HG03196 (cell line): Measurements from ENCODE around the gene CPTP.
"Not testable (repeated sequence)": the region's sequence is repeated elsewhere in the genome, so short reads cannot be mapped to it uniquely, and the experiment has no call there.

ENCODE experiments used
- ATAC-seq: cut with Tn5 transposase; IDR thresholded peaks from one replicate; pipeline ENCODE4 v1.9.1; 2021; ENCODE audit not compliant: unreplicated experiment

The CPTP gene

DNA sequence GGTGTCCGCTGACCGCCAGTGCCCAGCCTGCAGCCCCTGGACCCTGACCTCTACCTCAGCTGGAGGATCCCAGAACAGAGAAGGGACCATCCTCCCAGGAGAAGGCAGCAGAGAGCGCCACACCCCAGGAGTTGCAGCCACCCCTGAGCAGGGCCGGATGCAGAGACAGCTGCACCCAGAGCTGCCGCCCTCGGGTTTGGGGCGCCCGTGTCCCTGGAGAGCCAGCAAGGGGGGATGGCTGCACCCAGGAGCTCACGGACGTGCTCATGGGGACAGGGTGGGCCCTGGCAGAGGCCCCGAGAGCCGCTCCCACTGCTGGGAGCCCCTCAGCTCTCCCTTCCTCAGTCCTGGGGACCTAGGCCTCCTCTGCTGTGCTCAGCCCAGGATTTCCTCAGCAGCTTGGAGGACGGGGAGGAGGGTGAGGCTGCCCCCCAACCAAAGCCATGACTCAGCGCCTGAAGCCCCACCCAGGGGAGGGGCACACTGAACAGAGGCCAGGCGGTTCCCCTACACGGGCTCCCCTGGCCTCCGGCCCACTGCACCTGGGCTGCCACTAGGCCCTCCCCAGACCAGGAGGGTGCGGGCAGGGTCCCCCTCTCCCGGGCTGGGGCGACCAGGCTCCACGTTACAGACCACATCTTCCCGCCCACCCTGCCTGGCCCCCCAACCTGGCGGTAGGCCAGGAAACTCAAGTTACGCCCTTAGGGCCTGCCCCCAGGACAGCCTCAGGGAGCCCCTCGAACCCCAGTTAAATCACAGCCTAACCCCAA, 19.1 kb upstream of the CPTP start:
- ATAC-seq = no peak

DNA sequence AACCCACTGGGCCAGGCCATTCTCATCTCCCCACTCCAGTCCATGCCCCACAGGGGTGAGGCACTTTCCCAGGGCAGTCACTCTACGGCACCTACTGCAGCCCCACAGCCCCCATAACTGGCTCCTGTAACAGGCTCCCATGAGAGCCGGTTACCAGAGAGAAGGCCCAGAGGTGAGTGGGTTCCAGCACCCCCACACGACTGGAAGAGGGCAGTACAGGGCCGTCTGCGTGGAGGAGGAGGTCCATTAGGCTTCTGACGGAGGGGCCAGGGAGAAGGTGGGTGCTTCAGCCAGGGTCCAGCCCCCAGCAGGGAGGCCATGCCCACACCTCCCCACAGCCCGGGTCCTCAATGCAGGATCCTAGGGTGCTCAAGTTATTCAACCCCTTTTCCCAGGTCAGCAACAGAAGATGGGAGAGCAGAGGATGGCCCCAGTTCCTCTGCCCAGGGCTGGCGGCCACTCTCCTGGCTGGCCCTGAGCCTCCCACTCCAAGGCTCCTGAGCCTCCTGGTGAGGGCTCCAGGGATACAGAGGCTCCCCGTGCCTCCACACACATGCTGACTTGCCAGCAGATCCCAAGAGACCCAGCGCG, 18.4 kb upstream of the CPTP start:
- no peak for ATAC-seq

DNA sequence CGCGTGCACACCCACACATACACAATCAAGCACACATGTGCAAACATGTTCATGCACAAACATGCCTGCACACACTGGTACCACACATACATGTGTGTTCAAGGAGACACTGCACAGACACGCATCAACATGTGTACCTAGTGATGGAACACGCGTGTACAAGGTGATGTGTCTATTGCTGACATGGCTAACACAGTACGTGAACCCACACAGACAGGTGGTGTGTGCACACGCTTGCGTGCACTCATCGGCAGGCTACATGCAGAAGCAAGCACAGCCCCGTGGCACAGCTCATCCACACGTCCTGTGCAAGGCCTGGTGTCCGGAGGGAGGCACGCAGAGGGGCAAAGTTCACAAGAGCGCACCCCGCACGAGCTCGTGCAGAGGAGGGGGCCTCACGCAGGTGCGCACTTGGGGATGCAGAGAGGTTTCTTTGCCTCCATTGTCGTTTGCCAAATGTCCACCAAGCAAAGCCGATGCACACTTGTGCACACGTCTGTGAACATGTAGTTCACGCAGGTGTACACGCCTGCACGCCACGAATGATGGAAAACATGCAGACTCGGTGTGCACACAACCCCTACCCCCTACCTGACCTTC, 17.8 kb upstream of the CPTP start:
- no peak for ATAC-seq

DNA sequence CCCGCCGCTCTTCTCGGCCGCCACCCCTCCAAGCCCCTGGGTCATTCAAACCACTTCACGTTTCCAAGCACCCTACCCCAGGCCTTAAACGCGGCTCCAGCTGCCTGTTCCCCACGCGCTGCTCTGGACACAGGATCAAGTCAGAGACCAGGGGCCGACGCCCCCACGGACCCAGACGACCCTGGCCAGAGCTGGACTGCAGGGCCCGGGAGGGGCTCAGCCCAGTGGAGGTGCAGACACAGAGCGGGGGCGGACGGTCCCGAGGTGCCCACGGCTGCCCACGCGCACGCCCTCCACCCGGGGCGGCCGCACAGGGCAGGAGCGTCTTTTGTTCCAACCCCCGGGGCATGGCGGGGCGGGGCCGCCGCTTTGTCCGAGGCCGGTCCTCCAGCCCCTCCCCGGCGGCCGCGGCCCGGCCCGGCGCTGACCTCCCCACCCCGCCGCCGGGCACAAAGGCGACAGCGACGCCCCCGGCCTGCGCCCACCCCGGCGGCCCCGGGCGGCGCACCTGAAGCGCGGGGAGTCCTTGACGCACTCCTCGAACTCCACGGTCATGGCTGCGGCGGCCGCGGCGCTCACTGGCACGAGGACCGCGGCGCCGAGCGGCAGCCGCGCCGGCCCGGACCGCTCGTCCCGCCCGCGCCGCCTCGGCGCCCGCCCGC, 17.2 kb upstream of the CPTP start:
- peak; percentile 5 for ATAC-seq

DNA sequence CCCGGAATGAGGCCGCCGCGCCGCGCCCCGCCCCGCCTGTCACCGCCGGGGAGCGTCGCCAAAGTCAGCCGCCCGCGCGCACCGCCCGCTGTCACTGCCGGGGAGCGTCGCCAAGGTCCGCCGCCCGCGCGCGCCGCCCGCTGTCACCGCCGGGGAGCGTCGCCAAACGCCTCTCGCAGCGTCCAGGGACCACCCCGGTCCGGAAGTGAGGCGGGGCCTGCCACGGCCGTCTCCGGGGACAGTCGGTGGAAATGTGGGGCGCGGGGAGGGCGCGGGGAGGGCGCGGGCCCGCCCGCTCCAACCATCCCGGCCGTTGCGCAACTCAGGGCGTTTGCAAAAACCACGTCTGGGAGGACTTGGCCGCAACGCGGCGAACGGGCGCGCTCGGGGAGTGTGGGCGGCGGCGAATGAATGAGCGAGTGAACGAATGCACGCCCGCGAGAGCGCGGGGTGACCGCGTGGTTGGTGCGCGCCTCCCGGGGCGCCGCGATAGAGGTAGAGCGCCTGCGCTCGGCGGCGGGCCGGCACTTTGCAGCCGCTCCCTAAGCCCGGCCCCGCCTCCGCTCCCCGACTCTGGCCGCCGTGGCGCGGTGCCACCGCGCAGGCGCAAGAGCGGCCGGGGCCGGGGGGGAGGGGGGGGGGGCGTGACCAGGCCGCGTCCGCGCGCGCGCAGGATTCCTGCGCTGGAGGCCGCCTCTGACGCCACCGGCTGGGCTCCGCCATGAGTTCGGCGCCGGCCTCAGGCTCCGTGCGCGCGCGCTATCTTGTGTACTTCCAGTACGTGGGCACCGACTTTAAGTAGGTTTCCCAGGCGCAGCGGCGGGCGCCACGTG, 16.5 kb upstream of the CPTP start, which contains the start of the genes ACAP3 and PUSL1:
Gene ACAP3 (minus strand): TSS at position 8 of the 833 bp plus-strand sequence. CDS start 115 bp downstream, outside the sequence.
Gene PUSL1 (plus strand): TSS at position 675 of the 833 bp plus-strand sequence. CDS start 47 bp downstream, at position 722.
- ATAC-seq = peak; percentile 55

DNA sequence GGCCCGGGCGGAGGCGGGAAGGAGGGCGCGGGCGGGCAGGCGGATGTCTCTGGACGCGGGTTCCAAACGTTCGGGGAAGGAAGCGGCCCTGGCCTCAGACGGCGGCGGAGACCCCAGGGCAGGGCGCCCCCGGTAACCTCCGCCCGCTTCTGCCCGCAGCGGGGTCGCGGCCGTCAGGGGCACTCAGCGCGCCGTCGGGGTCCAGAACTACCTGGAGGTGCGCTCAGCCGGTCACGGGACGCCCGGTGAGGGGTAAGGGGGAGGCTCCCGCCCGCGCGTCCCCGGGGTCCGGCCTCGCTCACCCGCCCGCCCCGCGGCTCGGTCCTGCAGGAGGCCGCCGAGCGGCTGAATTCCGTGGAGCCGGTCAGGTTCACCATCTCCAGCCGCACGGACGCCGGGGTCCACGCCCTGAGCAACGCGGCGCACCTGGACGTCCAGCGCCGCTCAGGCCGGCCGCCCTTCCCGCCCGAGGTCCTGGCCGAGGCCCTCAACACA, 15.8 kb upstream of the CPTP start:
- ATAC-seq = no peak

DNA sequence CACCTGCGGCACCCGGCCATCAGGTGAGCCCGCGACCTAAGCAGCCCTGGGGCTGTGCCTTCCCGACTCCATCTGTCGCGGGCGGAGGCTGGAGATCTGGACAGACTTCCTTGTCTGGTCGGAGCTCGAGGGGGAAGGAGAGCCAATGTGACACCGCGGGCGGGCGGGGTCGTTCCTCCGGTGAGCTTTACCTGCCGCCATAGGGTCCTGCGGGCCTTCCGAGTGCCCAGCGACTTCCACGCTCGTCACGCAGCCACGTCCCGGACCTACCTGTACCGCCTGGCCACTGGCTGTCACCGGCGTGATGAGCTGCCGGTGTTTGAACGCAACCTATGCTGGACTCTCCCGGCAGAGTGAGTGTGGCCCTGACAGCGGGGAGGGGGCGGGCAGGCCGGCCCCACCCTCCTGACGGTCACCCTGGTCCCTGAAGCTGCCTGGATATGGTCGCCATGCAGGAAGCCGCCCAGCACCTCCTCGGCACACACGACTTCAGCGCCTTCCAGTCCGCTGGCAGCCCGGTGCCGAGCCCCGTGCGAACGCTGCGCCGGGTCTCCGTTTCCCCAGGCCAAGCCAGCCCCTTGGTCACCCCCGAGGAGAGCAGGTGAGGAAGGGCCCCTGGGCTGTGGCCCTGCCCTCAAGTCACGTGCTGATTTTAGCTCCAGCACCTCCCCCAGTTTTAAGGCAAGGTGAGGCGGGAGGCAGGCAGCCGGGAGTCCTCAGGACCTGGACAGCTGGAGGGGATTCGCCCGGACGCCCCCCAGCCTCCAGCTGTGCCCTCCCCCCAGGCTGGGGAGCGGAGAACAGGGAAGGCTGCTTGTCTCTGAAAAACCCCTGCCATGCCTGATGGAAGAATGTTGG, 15.1 kb upstream of the CPTP start:
- no peak for ATAC-seq

DNA sequence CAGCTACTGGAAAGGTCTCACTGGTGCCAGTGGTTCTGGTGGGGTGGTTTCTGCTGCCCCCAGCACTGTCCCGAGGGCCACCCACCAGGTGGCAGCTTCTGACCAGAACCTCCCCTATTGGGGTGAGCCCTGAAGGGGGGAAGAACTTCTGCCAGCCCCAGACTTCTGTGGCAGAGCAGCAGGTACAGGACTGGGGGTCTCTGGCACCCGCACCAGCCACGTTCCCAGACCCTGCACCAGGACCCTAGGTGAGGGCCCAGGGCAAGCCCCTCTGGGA, 14.6 kb upstream of the CPTP start:
- no peak for ATAC-seq

DNA sequence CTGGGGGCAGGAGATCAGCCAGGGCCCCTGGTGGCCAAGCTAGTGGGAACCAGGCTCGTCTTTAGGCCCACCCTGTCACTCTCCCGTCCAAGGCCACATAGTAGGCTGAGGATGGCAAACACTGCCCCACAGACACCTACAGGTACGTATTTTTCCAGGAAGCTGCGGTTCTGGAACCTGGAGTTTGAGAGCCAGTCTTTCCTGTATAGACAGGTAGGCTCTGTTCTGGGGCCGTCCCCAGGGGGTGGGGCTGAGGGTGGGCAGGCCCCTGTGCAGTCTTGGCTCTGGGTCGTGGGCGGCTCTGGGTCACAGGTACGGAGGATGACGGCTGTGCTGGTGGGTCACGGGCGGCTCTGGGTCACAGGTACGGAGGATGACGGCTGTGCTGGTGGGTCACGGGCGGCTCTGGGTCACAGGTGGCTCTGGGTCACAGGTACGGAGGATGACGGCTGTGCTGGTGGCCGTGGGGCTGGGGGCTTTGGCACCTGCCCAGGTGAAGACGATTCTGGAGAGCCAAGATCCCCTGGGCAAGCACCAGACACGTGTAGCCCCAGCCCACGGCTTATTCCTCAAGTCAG, 14.0 kb upstream of the CPTP start:
- ATAC-seq = no peak

DNA sequence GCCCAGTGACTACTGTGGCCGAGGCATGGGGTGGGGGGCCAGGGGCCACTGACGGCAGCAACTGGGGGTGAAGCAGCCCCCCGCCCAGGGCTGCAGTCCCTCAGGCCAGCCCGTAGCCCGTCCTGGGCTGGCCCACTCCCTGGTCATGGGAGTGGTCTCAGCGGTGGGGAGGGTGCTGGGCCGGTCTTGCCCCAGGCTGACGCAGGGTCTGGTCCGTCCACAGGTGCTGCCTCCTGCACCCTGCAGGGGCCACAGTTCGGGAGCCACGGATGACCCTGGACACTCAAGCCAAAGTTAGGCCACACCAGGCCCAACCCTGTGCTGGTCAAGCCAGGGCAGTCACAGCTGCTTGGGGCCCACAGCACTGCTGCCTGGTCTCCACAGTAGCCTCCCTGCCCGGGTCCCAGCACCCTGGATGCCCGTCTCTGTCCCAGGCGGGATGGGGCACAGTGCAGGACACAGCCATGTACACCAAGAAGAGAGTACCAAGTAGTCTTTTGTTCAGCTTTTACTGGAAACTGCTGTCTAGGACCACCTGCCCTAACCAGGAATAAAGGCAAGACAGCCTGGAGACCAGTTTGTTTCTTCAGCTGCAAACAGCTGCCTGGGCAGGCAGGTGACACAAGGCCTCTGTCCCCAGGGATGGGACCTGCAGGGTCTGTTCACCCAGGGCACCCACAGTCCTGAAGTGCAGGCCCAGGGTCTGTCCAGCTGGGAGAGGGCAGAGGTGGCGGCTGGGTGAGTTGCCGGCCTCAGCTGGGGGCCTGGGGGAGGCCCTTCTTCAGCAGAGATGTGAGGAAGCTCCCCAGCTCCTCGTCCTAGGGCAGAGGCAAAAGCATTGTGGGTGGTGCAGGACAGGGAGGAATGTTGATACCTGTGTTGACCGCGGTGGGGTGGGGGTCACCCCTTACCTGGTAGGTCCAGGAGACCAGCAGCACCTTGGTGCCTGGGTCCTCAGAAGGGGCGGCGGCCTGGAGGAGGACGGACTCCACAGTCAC, 13.2 kb upstream of the CPTP start:
- ATAC-seq = no peak

DNA sequence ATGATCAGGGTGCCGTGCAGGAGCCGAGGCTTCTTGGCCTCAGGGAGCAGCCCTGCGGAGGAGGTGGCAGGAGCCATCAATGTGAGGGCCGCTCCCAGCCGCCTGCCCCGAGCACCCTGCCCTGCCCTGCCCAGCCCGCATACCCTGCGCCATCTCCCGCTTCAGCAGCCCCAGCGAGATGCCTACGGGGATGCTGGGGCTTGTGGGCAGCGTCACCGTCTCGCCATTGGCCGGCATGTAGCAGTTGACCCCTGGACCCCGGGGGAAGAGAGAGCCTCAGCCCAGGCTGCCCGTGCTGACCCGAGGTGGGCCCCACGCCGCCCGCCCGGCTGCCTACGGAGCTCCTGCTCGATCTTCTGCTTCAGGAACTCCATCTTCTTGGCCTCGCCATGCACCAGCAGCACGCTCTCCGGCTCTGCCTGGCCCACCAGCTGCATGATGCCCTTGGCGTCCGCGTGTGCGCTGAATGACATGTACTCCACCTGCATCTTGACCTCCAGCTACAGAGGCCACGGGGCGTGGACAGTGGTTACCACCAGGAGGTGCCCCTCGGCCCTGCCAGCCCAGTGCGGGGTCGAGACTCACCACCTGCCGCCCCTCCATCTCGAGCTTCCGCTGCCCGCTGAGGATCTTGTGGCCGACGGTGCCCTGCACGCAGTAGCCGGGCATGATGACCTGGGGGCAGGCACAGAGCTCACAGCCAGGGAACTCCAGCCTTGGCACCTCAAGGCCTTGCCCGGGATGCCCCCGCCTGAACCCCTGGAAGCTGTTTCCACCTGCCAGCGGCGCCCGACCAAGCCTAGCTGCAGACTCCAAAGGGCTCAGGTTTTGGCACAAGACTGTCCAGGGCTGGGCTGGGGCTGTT, 11.9 kb upstream of the CPTP start:
- ATAC-seq = no peak

DNA sequence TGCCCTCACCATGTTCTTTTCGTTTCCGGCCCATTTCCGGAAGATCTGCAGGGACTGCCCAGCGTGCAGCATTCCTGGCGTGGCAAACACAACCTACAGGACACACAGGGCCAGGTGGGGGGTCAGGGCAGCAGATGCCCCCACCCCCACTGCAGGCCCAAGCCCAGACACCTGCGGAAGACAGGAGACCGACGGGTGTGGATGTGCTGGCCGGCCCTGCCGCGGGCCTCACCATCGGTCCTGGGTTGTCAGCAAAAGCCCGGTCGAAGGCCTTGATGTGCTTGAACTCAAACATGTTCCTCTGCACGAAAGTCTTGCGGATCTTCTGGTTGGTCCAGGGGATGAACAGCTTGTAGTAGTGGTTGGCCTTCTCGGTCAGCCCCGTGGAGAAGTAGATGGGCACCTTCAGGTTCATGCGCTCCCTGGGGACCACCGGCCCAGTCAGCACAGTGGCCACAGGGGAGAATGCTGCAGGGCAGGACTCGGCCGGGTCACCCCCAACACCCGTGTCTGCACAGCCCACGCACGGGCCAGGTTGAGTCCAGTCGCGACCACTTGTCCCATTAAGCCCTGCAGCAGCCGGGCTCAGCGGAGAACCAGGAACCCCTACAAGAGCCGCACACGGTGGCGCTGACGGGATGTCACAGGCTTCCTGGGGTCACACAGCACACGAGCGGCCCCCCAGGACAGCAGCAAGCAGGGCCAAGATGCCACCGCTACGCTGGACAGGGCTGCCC, 10.9 kb upstream of the CPTP start:
- no peak for ATAC-seq

DNA sequence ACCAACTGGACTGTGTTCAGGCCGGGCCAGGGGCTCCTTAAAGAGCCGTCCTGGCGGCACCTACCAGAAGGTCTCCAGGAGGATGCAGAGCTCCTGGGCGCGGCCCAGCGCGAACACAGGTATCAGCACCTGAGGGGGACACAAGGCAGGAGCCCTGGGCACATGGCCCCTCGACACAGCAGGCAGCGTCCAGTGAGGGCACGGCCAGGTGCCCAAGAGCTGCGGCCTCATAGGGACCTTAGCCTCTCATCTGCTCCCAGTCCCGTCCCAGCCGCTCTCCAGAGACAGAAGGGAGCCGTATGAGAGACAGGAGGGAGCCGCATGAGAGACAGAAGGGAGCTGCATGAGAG, 10.4 kb upstream of the CPTP start:
- no peak for ATAC-seq

DNA sequence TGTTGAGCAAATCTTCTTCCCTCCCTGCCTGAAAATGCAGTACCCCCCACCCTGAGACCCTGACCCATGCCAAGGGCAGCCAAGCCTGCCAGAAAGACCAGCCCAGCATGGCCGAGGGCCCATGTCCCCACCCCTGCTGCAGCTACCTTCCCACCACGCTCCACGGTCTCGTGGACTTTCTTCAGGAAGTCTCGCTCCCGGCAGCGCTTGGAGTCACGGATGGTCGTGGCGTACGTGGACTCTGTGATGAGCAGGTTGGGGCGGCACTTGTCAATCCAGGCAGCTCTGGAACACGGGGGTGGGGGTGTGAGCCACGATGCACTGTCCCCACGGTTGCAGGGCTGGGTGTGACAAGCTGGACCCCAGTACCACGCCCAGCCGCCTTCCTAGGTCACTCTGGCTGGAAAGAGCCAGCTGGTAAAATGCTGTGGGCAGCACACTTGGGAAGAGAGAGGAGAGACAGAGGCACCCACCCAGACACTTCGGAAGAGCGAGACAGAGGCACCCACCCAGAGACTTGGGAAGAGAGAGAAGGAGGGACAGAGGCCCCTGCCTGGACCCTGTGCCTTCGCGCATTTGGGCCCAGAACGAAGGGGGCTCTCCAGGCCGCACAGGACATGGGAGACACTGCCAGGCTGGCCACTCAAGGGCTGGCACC, 9.8 kb upstream of the CPTP start:
- ATAC-seq = no peak

DNA sequence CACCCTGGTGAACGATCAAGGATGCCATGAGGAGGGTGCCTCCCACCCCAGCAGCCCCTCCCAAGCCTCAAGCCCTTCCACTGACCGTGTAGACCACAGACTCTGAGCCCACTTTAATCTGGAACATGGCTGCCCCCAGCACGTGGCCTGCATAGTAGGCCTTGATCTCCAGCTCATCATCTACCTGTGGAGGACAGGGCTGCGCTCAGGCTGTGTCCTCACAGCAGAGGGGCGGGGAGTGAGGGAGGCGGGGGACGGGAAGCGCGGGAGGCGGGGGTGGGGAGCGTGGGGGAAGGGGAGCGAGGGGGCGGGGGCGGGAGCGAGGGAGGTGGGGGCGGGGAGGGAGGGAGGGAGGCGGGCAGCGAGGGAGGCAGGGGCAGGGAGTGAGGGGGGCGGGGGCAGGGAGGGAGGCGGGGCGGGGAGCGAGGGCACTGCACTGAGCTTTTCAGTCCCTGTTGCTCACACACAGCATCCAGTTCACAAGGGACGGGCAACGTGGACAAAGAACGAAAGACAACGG, 9.1 kb upstream of the CPTP start:
- no peak for ATAC-seq

DNA sequence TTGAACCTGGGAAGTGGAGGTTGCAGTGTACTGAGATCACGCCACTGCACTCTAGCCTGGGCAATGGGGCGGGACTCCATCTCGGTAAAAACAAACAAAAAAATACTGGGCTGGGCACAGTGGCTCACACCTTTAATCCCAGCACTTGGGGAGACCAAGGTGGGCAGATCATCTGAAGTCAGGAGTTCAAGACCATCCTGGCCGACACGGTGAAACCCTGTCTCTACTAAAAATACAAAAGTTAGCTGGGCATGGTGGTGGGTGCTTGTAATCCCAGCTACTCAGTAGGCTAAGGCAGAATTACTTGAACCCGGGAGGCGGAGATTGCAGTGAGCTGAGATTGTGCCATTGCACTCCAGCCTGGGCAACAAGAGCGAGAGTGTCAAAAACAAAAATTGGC, 8.4 kb upstream of the CPTP start:
- not testable (repeated sequence) for ATAC-seq
